Thyroid gland (tissue), 4 donors: ENCODE data around the gene APBA3. TPM values are rescaled to one million over a fixed set of nuclear protein-coding genes. Genes with fewer than 3 reads are reported as not detected.

ENCODE experiments used
- DNase-seq, 2 donors: peaks; one replicate each; pipeline ENCODE4 v3.0.0-alpha.2; 2019
- H3K27ac ChIP-seq, 3 donors: fragments of 200-600 bp; sonication (generic); 1 replicate in 2 of 3; 2 replicates in 1 of 3; pipeline ENCODE4 v1.5.1; 2016 to 2019; ENCODE audit warnings: mild to moderate bottlenecking in 1 of 3, moderate library complexity in 1 of 3
- H3K27me3 ChIP-seq: fragments of 200-600 bp; sonication (generic); one replicate; pipeline ENCODE4 v1.5.1; 2019
- H3K36me3 ChIP-seq, 2 donors: fragments of 200-600 bp; sonication (generic); one replicate each; pipeline ENCODE4 v1.5.1; 2016 to 2019
- H3K4me1 ChIP-seq, 2 donors: fragments of 200-600 bp; sonication (generic); one replicate each; pipeline ENCODE4 v1.5.1; 2017 to 2019
- H3K4me3 ChIP-seq, 3 donors: fragments of 200-600 bp; sonication (generic); replicated peaks in 1 of 3; 1 replicate in 2 of 3; 2 replicates in 1 of 3; pipeline ENCODE4 v1.5.1; 2016; ENCODE audit warnings: mild to moderate bottlenecking in 1 of 3
- H3K9me3 ChIP-seq: fragments of 200-600 bp; sonication (generic); one replicate; pipeline ENCODE4 v1.5.1; 2017
- POLR2A ChIP-seq, 2 donors: fragments of 450-650 bp; IDR thresholded peaks; one replicate each; pipeline ENCODE4 v1.6.1; 2017; ENCODE audit warnings: antibody characterized with exemption in 2 of 2, mild to moderate bottlenecking in 2 of 2, moderate library complexity in 1 of 2
- WGBS, 2 donors: methylation state at CpG; one replicate each; pipeline ENCODE4 v1.1.5; 2017; 5-methylcytosine and 5-hydroxymethylcytosine counted together
- intact Hi-C: fragments of 100-400 bp; cut with DNase I; formaldehyde crosslinking; loops from one replicate; pipeline ENCODE4 v1.15.1; 2023
- total RNA-seq, 4 donors: library from RNA; depleted of rRNA; stranded (reverse); fragments of >200 nt; gene quantifications; one replicate each; pipeline ENCODE4 v1.2.3, GENCODE V29; 2016
- TF ChIP-seq, protein P1 (sequence below), 6 experiments: fragments of 200-600 bp in 3 of 6; fragments of 450-650 bp in 3 of 6; sonication (generic) in 3 of 6; IDR thresholded peaks; one replicate each; pipeline ENCODE4 v1.5.1; 2016 to 2019; ENCODE audit warnings: antibody characterized with exemption in 6 of 6, mild to moderate bottlenecking in 2 of 6, inconsistent platforms in 1 of 6, moderate library complexity in 1 of 6

Gene APBA3
- total RNA-seq, 4 donors from 2014 or later = 33.6 to 42.9 (median 38.1) TPM

DNA sequence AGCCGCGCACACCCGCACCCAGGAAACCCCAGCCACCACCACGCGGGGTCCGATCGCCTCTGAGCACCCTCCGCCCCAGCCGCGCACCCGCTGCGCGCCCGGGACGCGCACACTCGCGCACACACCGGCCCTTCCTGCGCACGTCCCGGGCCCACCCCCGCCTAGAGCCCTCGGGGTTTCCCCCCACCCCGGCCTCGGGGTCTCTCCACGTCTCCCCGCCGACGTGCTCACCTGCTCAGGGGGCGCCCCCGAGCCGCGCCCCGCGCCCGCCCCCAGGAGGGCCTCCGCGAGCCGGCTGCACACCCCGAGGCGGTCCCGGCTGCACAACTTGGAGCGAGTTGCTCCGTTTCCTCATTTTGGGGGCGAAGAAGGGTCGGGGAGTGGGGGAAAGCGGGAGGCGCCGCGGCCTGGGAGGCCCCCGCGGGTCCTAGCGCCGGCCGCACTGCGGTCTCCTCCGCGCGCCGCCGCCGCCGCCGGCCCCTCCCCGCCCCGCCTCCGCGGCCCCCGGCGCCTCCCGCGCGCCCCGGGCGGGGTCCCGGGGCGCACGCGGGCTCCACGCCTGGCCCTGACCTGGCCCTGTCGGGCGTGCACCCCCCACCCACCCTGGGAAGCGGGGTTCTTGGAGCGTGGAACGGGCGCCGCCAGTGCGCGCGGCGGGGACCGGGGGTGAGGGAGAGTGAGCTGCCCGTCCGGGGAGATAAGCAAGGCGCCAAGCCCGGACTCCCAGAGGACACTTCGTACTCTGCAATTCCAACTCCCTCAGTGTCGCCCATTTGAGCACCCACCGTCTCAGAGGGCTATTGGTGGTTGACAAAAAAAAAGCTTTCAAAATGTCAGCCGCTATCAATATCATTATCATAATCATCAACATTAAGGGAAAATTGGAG is 24.7 kb upstream of the APBA3 start, which contains the start of gene MATK:
Gene MATK (minus strand): TSS at position 444 of the 887 bp plus-strand sequence. CDS start 1,246 bp downstream, outside the sequence.
- no peak for DNase-seq
- intact Hi-C loops = no loop called here
- Histone ChIP-seq H3K27ac (no peak within 1 kb of the TSS), H3K9me3 (no peaks in the 10 kb centered on the region), H3K4me3 (peak within 1 kb of the TSS in 1 of 3 donors; percentile 14), H3K36me3 (no peaks in the 10 kb centered on the region), H3K27me3 (no peaks in the 10 kb centered on the region), H3K4me1 (peaks cover 0 to 6% of the 10 kb centered on the region in 2 donors)
- TF ChIP-seq, protein P1, sequence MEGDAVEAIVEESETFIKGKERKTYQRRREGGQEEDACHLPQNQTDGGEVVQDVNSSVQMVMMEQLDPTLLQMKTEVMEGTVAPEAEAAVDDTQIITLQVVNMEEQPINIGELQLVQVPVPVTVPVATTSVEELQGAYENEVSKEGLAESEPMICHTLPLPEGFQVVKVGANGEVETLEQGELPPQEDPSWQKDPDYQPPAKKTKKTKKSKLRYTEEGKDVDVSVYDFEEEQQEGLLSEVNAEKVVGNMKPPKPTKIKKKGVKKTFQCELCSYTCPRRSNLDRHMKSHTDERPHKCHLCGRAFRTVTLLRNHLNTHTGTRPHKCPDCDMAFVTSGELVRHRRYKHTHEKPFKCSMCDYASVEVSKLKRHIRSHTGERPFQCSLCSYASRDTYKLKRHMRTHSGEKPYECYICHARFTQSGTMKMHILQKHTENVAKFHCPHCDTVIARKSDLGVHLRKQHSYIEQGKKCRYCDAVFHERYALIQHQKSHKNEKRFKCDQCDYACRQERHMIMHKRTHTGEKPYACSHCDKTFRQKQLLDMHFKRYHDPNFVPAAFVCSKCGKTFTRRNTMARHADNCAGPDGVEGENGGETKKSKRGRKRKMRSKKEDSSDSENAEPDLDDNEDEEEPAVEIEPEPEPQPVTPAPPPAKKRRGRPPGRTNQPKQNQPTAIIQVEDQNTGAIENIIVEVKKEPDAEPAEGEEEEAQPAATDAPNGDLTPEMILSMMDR (IDR thresholded peaks at IDR 0.05) = no peak
- no peak for TF ChIP-seq POLR2A (IDR thresholded peaks at IDR 0.05)
- 9 to 40% methylated on average over 6 to 29 of the region's 101 CpGs for WGBS, 2 donors

DNA sequence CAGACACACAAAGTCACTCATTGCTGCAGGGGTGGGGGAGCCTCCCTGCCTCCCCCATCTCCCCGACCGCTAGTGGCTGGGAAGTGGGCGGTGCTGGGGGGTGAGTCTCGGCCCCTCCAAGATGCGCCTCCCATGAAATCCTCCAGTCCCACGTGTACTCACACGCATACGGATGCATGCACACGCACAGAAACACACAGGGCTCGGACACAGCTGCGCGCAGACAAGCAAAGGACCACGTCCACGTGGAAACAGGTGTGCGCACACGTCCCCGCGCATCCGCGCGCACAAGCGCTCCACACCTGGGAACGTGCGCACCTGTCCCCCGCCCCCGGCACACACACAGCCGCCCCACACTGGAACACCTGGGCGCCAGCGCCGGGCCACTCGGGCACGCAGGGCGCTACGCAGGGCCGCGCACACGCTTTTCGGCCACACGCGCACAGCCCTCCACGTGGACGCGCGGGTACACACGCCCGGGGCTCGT is 24.0 kb upstream of the APBA3 start:
- WGBS, 2 donors = 0 to 2% methylated on average over 8 to 21 of the region's 47 CpGs
- TF ChIP-seq, protein P1 (IDR thresholded peaks at IDR 0.05) = no peak
- no peak for TF ChIP-seq POLR2A (IDR thresholded peaks at IDR 0.05)
- no peaks in the 10 kb centered on the region for H3K36me3 ChIP-seq
- DNase-seq = no peak
- H3K9me3 ChIP-seq = no peaks in the 10 kb centered on the region
- intact Hi-C loops = no loop called here
- H3K4me3 ChIP-seq = peak overlapping the region in 1 of 3 donors; percentile 14
- H3K27ac ChIP-seq = no peak overlapping the region
- H3K4me1 ChIP-seq = peaks cover 0 to 6% of the 10 kb centered on the region in 2 donors
- H3K27me3 ChIP-seq = no peaks in the 10 kb centered on the region

DNA sequence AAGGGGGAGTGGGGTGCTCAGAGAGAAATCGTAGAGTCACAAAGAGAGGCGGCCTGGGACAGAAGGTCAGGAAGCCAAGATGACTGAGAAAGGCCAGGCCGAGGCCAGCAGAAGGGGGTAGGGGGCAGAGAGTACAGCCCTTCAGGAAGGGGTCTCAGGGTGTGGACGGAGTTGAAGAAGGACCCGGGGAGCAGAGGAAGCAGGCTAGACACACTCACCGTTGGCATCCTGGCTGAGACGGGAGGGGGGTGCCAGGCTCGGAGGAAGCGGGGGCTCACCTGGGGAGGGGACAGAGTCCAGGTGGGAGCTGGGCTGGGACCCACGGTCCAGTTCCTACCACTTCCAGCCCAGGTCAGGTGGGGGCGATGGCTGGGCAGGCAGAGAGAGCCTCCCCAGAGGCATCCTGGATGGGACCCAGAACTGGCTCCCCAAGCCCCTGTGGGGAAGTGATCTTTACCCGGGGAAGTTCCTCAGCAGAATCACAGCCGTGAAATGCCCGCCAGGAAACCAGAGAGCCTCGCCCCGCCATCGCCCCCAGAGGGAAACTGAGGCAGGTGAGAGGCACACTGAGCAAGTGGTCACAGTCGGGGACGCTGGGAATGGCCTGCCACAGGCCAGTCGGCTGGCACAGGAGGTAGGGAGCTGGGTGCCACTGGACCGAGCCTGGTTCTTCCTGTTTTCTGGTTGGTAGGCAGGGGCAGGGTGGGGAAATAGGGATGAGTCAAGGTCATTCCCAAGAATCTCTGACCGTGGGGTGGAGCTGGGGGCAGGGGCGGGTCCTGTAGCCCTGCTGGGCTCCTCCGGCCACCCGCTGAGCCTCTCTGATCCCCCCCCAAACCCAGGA is 23.3 kb upstream of the APBA3 start:
- TF ChIP-seq, protein P1 (IDR thresholded peaks at IDR 0.05) = no peak
- no peak for TF ChIP-seq POLR2A (IDR thresholded peaks at IDR 0.05)
- 18 to 28% methylated on average over 20 to 25 of the region's 25 CpGs for WGBS, 2 donors
- Histone ChIP-seq H3K27me3 (no peaks in the 10 kb centered on the region), H3K27ac (no peak overlapping the region), H3K36me3 (no peaks in the 10 kb centered on the region), H3K4me3 (no peak overlapping the region), H3K4me1 (peaks cover 0 to 6% of the 10 kb centered on the region in 2 donors), H3K9me3 (no peaks in the 10 kb centered on the region)
- no peak for DNase-seq
- intact Hi-C loops = no loop called here

DNA sequence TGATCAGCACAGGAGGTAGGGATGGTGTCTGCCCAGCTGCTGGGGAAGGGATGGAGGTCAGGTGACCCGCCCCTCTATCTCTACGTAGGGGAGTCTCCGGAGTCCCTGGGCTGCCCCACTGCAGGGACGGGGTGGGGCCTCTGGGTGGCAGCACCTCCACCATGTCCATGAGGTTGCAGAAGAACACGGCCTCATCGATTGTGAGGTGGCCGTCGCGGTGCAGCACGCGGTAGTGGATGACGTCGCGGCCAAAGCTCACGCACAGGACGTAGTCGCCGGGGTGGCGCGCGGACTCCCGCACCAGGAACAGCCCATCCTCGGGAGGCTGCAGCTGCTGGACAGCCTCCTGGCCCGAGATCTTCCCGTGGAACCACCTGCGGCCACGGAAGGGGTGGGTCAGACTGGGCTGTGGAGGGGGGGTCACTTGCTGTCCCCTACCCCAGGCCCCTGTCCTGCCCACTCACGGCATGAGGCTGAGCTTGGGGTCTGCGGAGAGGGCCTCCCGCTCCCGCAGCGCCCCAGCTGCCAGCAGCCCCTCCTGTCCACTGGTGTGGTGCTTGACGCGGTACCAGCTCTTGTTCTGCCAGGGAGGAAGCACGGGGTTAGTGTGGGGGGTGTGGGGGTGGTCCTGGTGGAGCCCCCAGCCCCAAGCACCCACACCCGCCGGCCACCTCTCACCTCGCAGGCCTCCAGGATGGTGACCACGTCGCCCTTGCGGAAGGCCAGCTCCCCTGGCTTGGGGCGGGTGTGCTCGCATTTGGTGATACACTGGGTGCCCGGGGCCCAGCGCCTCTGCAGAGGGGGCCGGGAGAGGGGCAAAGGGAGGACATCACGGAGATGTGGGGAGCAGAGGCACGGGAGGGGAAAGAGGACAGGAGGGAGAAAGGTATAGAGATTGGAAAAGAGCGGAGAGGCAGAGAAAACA is 22.4 kb upstream of the APBA3 start:
- no peak for DNase-seq
- TF ChIP-seq POLR2A (IDR thresholded peaks at IDR 0.05) = no peak
- TF ChIP-seq, protein P1 (IDR thresholded peaks at IDR 0.05) = no peak
- H3K9me3 ChIP-seq = no peaks in the 10 kb centered on the region
- H3K4me1 ChIP-seq = peaks cover 0 to 6% of the 10 kb centered on the region in 2 donors
- WGBS, 2 donors = 69 to 78% methylated on average over 29 to 32 of the region's 49 CpGs
- no peak overlapping the region for H3K4me3 ChIP-seq
- H3K27me3 ChIP-seq = no peaks in the 10 kb centered on the region
- no peak overlapping the region for H3K27ac ChIP-seq
- intact Hi-C loops = no loop called here
- no peaks in the 10 kb centered on the region for H3K36me3 ChIP-seq
